Endodermal cell (in vitro differentiated cells): ENCODE measurements around the gene KCNG1. TPM values are rescaled to one million over a fixed set of nuclear protein-coding genes. Genes with fewer than 3 reads are reported as not detected.

Source experiments
- DNase-seq: peaks from one replicate; pipeline ENCODE4 v3.0.0-alpha.2; 2017
- H3K27ac ChIP-seq: 2 replicates; pipeline ENCODE4 v1.5.1; 2013; ENCODE audit warnings: mild to moderate bottlenecking, low read depth, low read length, moderate library complexity
- H3K27me3 ChIP-seq: 2 replicates; pipeline ENCODE4 v1.6.1; 2013; ENCODE audit warnings: mild to moderate bottlenecking, low read length, moderate library complexity; ENCODE audit not compliant: insufficient read depth, control insufficient read depth, poor library complexity, severe bottlenecking
- H3K36me3 ChIP-seq: 2 replicates; pipeline ENCODE4 v1.7.0; 2013; ENCODE audit warnings: mild to moderate bottlenecking, low read length, moderate library complexity; ENCODE audit not compliant: control insufficient read depth, insufficient read depth
- H3K4me1 ChIP-seq: one replicate; pipeline ENCODE4 v1.7.0; 2013; ENCODE audit warnings: low read length; ENCODE audit not compliant: control insufficient read depth, insufficient read depth
- H3K4me3 ChIP-seq: 2 replicates; pipeline ENCODE4 v1.5.1; 2013; ENCODE audit warnings: mild to moderate bottlenecking, low read length, moderate library complexity
- H3K9ac ChIP-seq: 2 replicates; pipeline ENCODE4 v1.6.1; 2013; ENCODE audit warnings: mild to moderate bottlenecking, low read length, moderate library complexity; ENCODE audit not compliant: poor library complexity, severe bottlenecking; ENCODE audit errors: extremely low read depth
- H3K9me3 ChIP-seq: 2 replicates; pipeline ENCODE4 v1.6.1; 2013; ENCODE audit warnings: mild to moderate bottlenecking, low read length, moderate library complexity; ENCODE audit not compliant: control insufficient read depth
- H3K27ac Mint-ChIP-seq: 2 replicates; pipeline ENCODE4 v1.8.0; 2020; ENCODE audit warnings: mixed read lengths
- H3K27me3 Mint-ChIP-seq: 2 replicates; pipeline ENCODE4 v1.8.0; 2021; ENCODE audit warnings: mild to moderate bottlenecking, mixed read lengths; ENCODE audit not compliant: insufficient read depth
- H3K36me3 Mint-ChIP-seq: 2 replicates; pipeline ENCODE4 v1.8.0; 2020; ENCODE audit warnings: low read depth, mixed read lengths
- H3K4me1 Mint-ChIP-seq: 2 replicates; pipeline ENCODE4 v1.8.0; 2020; ENCODE audit warnings: mixed read lengths
- H3K4me3 Mint-ChIP-seq: 2 replicates; pipeline ENCODE4 v1.8.0; 2020; ENCODE audit warnings: mild to moderate bottlenecking, moderate library complexity, mixed read lengths
- H3K9me3 Mint-ChIP-seq: 2 replicates; pipeline ENCODE4 v1.8.0; 2020; ENCODE audit warnings: mild to moderate bottlenecking, mixed read lengths
- WGBS, 2 experiments: methylation state at CpG; one replicate each; pipeline versions ENCODE4 v1.1.5 to v1.1.7; 2013; ENCODE audit warnings: missing lambda C conversion rate in 2 of 2, mixed read lengths in 1 of 2; ENCODE audit not compliant: insufficient coverage in 1 of 2, insufficient read length in 1 of 2; 5-methylcytosine and 5-hydroxymethylcytosine counted together
- total RNA-seq, 2 donors: library from RNA; stranded (reverse); fragmentation: NEBNext Ultra II Directional in 1 of 2; extraction: Animal tissue kit (Norgen Biotek cat#: 25700) in 1 of 2; gene quantifications; 2 replicates in 1 of 2; 3 replicates in 1 of 2; pipeline ENCODE4 v1.2.1, GENCODE V29; 2021
- TF ChIP-seq, protein P1 (sequence below): fragments of 200-600 bp; sonication (generic); conservative IDR thresholded peaks from 2 replicates; pipeline ENCODE4 v1.5.0; 2021; ENCODE audit warnings: antibody characterized with exemption, mild to moderate bottlenecking

The KCNG1 gene
- total RNA-seq, 2 donors from 2014 or later = 106 to 126 TPM

DNA sequence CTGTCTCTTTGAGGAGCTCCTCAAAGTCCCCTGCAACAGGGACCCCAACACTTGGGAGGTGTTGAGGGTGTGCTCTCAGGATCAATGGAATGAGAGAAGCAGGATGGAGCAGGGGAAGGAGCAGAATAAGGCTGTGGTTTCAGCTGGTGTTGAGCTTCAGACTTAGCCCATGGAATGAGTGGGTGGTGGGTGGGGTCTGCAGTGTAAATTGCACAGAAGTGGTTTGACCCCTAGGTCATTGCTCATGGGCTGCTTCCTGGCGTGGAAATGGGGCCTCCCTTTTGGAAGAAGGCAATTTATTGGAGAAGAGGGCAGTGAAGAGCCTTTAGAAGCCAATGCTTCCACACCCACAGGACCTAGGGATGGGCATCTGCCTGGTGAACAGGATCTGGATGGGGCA, 37.0 kb upstream of the KCNG1 start:
- Histone ChIP-seq H3K4me3 (no peak overlapping the region), H3K36me3 (no peaks in the 10 kb centered on the region), H3K9me3 (peaks cover 14% of the 10 kb centered on the region), H3K27ac (no peak overlapping the region), H3K27me3 (no peaks in the 10 kb centered on the region), H3K9ac (no peak overlapping the region), H3K4me1 (no peaks in the 10 kb centered on the region)
- Mint-ChIP-seq H3K27me3 (no peaks in the 10 kb centered on the region), H3K27ac (no peak overlapping the region), H3K9me3 (peaks cover 10% of the 10 kb centered on the region), H3K36me3 (no peaks in the 10 kb centered on the region), H3K4me1 (peaks cover 31% of the 10 kb centered on the region), H3K4me3 (no peak overlapping the region)
- TF ChIP-seq, protein P1, sequence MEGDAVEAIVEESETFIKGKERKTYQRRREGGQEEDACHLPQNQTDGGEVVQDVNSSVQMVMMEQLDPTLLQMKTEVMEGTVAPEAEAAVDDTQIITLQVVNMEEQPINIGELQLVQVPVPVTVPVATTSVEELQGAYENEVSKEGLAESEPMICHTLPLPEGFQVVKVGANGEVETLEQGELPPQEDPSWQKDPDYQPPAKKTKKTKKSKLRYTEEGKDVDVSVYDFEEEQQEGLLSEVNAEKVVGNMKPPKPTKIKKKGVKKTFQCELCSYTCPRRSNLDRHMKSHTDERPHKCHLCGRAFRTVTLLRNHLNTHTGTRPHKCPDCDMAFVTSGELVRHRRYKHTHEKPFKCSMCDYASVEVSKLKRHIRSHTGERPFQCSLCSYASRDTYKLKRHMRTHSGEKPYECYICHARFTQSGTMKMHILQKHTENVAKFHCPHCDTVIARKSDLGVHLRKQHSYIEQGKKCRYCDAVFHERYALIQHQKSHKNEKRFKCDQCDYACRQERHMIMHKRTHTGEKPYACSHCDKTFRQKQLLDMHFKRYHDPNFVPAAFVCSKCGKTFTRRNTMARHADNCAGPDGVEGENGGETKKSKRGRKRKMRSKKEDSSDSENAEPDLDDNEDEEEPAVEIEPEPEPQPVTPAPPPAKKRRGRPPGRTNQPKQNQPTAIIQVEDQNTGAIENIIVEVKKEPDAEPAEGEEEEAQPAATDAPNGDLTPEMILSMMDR = no peak
- DNase-seq = no peak
- WGBS, 2 experiments = 50 to 92% methylated on average over 1 of the region's 1 CpG

DNA sequence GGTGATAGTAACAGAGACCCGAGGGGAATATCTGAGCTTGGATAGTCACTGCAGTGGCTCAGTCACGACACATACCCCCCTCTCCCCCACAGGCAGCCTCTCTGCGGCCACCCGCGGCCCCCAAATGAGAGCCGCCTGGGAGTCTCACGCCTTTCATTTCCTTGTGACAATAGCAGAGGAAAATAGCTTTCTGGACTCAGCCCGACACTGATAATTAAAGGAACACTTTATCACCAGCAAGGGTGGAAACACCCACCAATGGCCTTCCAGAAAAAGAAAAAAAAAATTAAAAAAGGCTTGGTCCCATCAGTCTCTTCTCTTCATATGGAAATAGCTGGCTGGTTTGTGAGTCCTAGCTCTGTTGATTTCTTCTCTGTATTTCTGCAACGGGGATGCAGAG, 35.1 kb upstream of the KCNG1 start:
- Histone ChIP-seq H3K36me3 (no peaks in the 10 kb centered on the region), H3K27me3 (no peaks in the 10 kb centered on the region), H3K4me3 (no peak overlapping the region), H3K4me1 (no peaks in the 10 kb centered on the region), H3K9ac (no peak overlapping the region), H3K27ac (no peak overlapping the region), H3K9me3 (peaks cover 14% of the 10 kb centered on the region)
- Mint-ChIP-seq H3K27me3 (no peaks in the 10 kb centered on the region), H3K36me3 (no peaks in the 10 kb centered on the region), H3K4me1 (peaks cover 31% of the 10 kb centered on the region), H3K4me3 (no peak overlapping the region), H3K9me3 (peaks cover 10% of the 10 kb centered on the region), H3K27ac (no peak overlapping the region)
- 59 to 80% methylated on average over 1 to 9 of the region's 9 CpGs for WGBS, 2 experiments
- TF ChIP-seq, protein P1 = no peak
- peak; percentile 55 for DNase-seq

- H3K9me3 Mint-ChIP-seq = peaks cover 10% of the 10 kb centered on the region
- no peaks in the 10 kb centered on the region for H3K36me3 Mint-ChIP-seq
- Histone ChIP-seq H3K4me1 (peaks cover 2% of the 10 kb centered on the region), H3K9me3 (peaks cover 14% of the 10 kb centered on the region), H3K36me3 (no peaks in the 10 kb centered on the region), H3K9ac (no peak overlapping the region), H3K27me3 (no peaks in the 10 kb centered on the region), H3K27ac (no peak overlapping the region), H3K4me3 (no peak overlapping the region)
- H3K27ac Mint-ChIP-seq = no peak overlapping the region
- H3K4me1 Mint-ChIP-seq = peaks cover 31% of the 10 kb centered on the region
- H3K27me3 Mint-ChIP-seq = no peaks in the 10 kb centered on the region
- TF ChIP-seq, protein P1 = no peak
- peak; percentile 27 for DNase-seq
- WGBS, 2 experiments = 89 to 95% methylated on average over 11 of the region's 11 CpGs
- H3K4me3 Mint-ChIP-seq = no peak overlapping the region
These were observed 31.3 kb upstream of the KCNG1 start for GRCh38 chr20:51054233-51054632.
